ENCODE data around the gene PHACTR1.

DNA sequence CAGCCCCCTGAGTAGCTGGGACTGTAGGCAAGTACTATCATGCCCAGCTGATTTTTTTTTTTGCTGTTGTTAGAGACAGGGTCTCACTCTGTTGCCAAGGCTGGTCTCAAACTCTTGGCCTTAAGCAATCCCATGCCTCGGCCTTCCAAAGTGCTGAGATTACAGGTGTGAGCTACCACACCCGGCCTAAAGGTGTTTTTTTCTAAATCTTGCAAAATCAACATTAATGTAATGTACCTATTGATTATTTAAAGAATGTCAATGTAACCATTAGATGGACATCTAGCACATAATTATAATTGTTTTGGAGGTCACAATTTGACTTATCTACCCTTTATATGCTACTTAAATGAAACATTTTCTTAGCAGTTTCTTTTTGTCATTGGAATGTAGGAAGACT lies 126.1 kb downstream of the PHACTR1 start:
- no peak for TF ChIP-seq POLR2A (IDR thresholded peaks at IDR 0.05; ENCODE audit: low read length)
- no peak for TF ChIP-seq GATA1 (IDR thresholded peaks at IDR 0.05; ENCODE audit: low read depth, low read length)
